CD14-positive monocyte (primary cell): ENCODE results near the gene AMOT. TPM values are rescaled to one million over a fixed set of nuclear protein-coding genes. Genes with fewer than 3 reads are reported as not detected.
"Not testable (repeated sequence)": the region's sequence is repeated elsewhere in the genome, so short reads cannot be mapped to it uniquely, and the experiment has no call there.

Experiments used
- DNase-seq, 3 donors: peaks; one replicate each; pipeline ENCODE4 v3.0.0-alpha.2; 2011 to 2022
- H2AFZ ChIP-seq: 2 replicates; pipeline ENCODE4 v1.6.0; 2012; ENCODE audit warnings: mild to moderate bottlenecking, low read depth, low read length, inconsistent platforms; ENCODE audit not compliant: insufficient read depth, poor library complexity, severe bottlenecking
- H3K27ac ChIP-seq, 2 donors: 1 replicate in 1 of 2; 2 replicates in 1 of 2; pipeline ENCODE4 v1.5.1; 2012 to 2013; ENCODE audit warnings: low read length in 2 of 2, control low read depth in 1 of 2, inconsistent platforms in 1 of 2, low read depth in 1 of 2, mild to moderate bottlenecking in 1 of 2
- H3K27me3 ChIP-seq, 2 donors: one replicate each; pipeline versions ENCODE4 v1.6.0 to v1.6.1; 2011 to 2013; ENCODE audit warnings: low read length in 2 of 2; ENCODE audit not compliant: control insufficient read depth in 2 of 2, insufficient read depth in 2 of 2
- H3K36me3 ChIP-seq, 2 donors: replicated peaks in 1 of 2; 1 replicate in 1 of 2; 2 replicates in 1 of 2; pipeline versions ENCODE4 v1.5.1 to v1.6.1; 2012 to 2013; ENCODE audit warnings: low read length in 2 of 2, control low read depth in 1 of 2, inconsistent platforms in 1 of 2, mild to moderate bottlenecking in 1 of 2; ENCODE audit not compliant: insufficient read depth in 2 of 2, control insufficient read depth in 1 of 2
- H3K4me1 ChIP-seq, 2 donors: 1 replicate in 1 of 2; 2 replicates in 1 of 2; pipeline versions ENCODE4 v1.5.1 to v1.6.1; 2012 to 2013; ENCODE audit warnings: low read length in 2 of 2, control low read depth in 1 of 2, inconsistent platforms in 1 of 2, mild to moderate bottlenecking in 1 of 2, moderate library complexity in 1 of 2; ENCODE audit not compliant: insufficient read depth in 2 of 2, control insufficient read depth in 1 of 2
- H3K4me2 ChIP-seq: replicated peaks from 2 replicates; pipeline ENCODE3; 2012; ENCODE audit warnings: low read length, moderate library complexity, mild to moderate bottlenecking; ENCODE audit not compliant: poor library complexity, severe bottlenecking; ENCODE audit errors: extremely low read depth
- H3K4me3 ChIP-seq, 3 experiments: fragments of 200-600 bp in 1 of 3; sonication (generic) in 1 of 3; replicated peaks in 1 of 3; 1 replicate in 2 of 3; 2 replicates in 1 of 3; pipeline ENCODE4 v1.5.1; 2011 to 2013; ENCODE audit warnings: low read length in 3 of 3, mild to moderate bottlenecking in 3 of 3, control low read depth in 2 of 3, low read depth in 2 of 3, inconsistent platforms in 1 of 3, moderate library complexity in 1 of 3
- H3K79me2 ChIP-seq: 2 replicates; pipeline ENCODE4 v1.6.0; 2012; ENCODE audit warnings: mild to moderate bottlenecking, control low read depth, inconsistent platforms, low read length, moderate library complexity; ENCODE audit not compliant: insufficient read depth
- H3K9ac ChIP-seq: 2 replicates; pipeline ENCODE4 v1.6.0; 2017; ENCODE audit warnings: low read length, mild to moderate bottlenecking; ENCODE audit not compliant: insufficient read depth, poor library complexity, severe bottlenecking
- H3K9me3 ChIP-seq, 2 donors: replicated peaks in 1 of 2; 1 replicate in 1 of 2; 2 replicates in 1 of 2; pipeline versions ENCODE4 v1.5.1 to v1.6.1; 2012 to 2013; ENCODE audit warnings: low read length in 2 of 2, control low read depth in 1 of 2; ENCODE audit not compliant: control insufficient read depth in 1 of 2, insufficient read depth in 1 of 2
- H4K20me1 ChIP-seq: 2 replicates; pipeline ENCODE4 v1.6.0; 2012; ENCODE audit warnings: mild to moderate bottlenecking, low read length, control low read depth, moderate library complexity; ENCODE audit not compliant: insufficient read depth
- H3K27ac Mint-ChIP-seq, 7 donors: one replicate each; pipeline ENCODE4 v1.8.0; 2020; ENCODE audit warnings: mild to moderate bottlenecking in 7 of 7, mixed read lengths in 7 of 7, moderate library complexity in 6 of 7, inconsistent platforms in 2 of 7
- H3K27me3 Mint-ChIP-seq, 3 donors: one replicate each; pipeline ENCODE4 v1.8.0; 2021 to 2022; ENCODE audit warnings: low read depth in 3 of 3, mild to moderate bottlenecking in 3 of 3, mixed read lengths in 3 of 3, moderate library complexity in 3 of 3, inconsistent platforms in 1 of 3
- H3K36me3 Mint-ChIP-seq, 2 donors: one replicate each; pipeline ENCODE4 v1.8.0; 2020; ENCODE audit warnings: mixed read lengths in 2 of 2, inconsistent platforms in 1 of 2, mild to moderate bottlenecking in 1 of 2
- H3K4me1 Mint-ChIP-seq: one replicate; pipeline ENCODE4 v1.8.0; 2020; ENCODE audit warnings: mild to moderate bottlenecking, mixed read lengths
- H3K4me3 Mint-ChIP-seq, 2 donors: one replicate each; pipeline ENCODE4 v1.8.0; 2020; ENCODE audit warnings: mild to moderate bottlenecking in 2 of 2, mixed read lengths in 2 of 2, moderate library complexity in 1 of 2
- H3K9me3 Mint-ChIP-seq, 7 donors: one replicate each; pipeline ENCODE4 v1.8.0; 2020 to 2022; ENCODE audit warnings: mixed read lengths in 7 of 7, mild to moderate bottlenecking in 6 of 7, moderate library complexity in 6 of 7, inconsistent platforms in 2 of 7
- WGBS: methylation state at CpG from one replicate; pipeline ENCODE4 v1.1.5; 2013; ENCODE audit warnings: missing lambda C conversion rate; ENCODE audit not compliant: insufficient coverage; 5-methylcytosine and 5-hydroxymethylcytosine counted together
- intact Hi-C, 2 donors: fragments of 100-400 bp; cut with micrococcal nuclease; formaldehyde crosslinking; loops; one replicate each; pipeline versions ENCODE4 v1.15.0 to v1.15.1; 2023
- polyA plus RNA-seq, 3 donors: library from polyadenylated mRNA; depleted of rRNA in 1 of 3; unstranded in 2 of 3; stranded (reverse) in 1 of 3; fragments of 300-500 nt in 2 of 3; fragments of >200 nt in 1 of 3; fragmentation: Illumina TruSeq in 2 of 3; gene quantifications; 1 replicate in 2 of 3; 2 replicates in 1 of 3; pipeline ENCODE4 v1.2.3, GENCODE V29; 2012 to 2021
- TF ChIP-seq, protein P1 (sequence below): fragments of 200-600 bp; IDR thresholded peaks from one replicate; pipeline ENCODE4 v1.8.0; 2022; ENCODE audit warnings: antibody characterized with exemption, mild to moderate bottlenecking

AMOT gene
- polyA plus RNA-seq, 3 donors, result 0.04 to 0.11 TPM; not detected in 1

DNA sequence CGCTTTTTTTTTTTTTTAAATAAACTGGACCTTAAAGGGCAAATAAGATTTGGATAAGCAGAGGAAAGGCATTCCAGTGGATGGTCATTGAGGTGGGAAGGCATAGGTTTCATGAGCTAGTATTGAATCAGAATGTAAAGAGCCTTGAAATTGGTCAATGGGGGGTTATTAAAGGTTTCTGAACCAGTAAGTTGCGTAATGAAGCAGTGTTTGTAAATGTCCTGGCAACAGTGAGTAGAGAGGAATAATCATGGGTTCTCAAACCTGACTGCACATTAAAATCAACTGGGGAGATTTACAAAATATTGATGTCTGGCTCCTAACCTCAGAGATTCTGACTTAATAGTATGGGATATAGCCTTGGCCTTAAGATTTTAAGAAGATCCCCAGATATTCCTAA lies 23.2 kb upstream of the AMOT start:
- H3K9me3 Mint-ChIP-seq, result peaks cover 0 to 1% (median 0%) of the 10 kb centered on the region in 7 donors
- no peaks in the 10 kb centered on the region for H3K79me2 ChIP-seq
- no peaks in the 10 kb centered on the region for H3K36me3 ChIP-seq
- H3K4me3 ChIP-seq, result no peak overlapping the region
- TF ChIP-seq, protein P1, sequence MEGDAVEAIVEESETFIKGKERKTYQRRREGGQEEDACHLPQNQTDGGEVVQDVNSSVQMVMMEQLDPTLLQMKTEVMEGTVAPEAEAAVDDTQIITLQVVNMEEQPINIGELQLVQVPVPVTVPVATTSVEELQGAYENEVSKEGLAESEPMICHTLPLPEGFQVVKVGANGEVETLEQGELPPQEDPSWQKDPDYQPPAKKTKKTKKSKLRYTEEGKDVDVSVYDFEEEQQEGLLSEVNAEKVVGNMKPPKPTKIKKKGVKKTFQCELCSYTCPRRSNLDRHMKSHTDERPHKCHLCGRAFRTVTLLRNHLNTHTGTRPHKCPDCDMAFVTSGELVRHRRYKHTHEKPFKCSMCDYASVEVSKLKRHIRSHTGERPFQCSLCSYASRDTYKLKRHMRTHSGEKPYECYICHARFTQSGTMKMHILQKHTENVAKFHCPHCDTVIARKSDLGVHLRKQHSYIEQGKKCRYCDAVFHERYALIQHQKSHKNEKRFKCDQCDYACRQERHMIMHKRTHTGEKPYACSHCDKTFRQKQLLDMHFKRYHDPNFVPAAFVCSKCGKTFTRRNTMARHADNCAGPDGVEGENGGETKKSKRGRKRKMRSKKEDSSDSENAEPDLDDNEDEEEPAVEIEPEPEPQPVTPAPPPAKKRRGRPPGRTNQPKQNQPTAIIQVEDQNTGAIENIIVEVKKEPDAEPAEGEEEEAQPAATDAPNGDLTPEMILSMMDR, result no peak
- intact Hi-C loops, result no loop called here
- H3K27me3 ChIP-seq, result no peaks in the 10 kb centered on the region
- no peaks in the 10 kb centered on the region for H3K36me3 Mint-ChIP-seq
- H3K27ac ChIP-seq, result no peak overlapping the region
- no peaks in the 10 kb centered on the region for H3K9me3 ChIP-seq
- no peak overlapping the region for H2AFZ ChIP-seq
- H3K9ac ChIP-seq, result no peak overlapping the region
- DNase-seq, result no peak
- H3K4me1 ChIP-seq, result no peaks in the 10 kb centered on the region
- H3K4me3 Mint-ChIP-seq, result no peak overlapping the region
- no peaks in the 10 kb centered on the region for H3K4me1 Mint-ChIP-seq
- H3K27ac Mint-ChIP-seq, result no peak overlapping the region
- no peaks in the 10 kb centered on the region for H4K20me1 ChIP-seq
- peaks cover 0 to 8% (median 0%) of the 10 kb centered on the region in 3 donors for H3K27me3 Mint-ChIP-seq
- no peak overlapping the region for H3K4me2 ChIP-seq
- WGBS, result no CpG with 5 or more reads among the region's 2 CpGs

DNA sequence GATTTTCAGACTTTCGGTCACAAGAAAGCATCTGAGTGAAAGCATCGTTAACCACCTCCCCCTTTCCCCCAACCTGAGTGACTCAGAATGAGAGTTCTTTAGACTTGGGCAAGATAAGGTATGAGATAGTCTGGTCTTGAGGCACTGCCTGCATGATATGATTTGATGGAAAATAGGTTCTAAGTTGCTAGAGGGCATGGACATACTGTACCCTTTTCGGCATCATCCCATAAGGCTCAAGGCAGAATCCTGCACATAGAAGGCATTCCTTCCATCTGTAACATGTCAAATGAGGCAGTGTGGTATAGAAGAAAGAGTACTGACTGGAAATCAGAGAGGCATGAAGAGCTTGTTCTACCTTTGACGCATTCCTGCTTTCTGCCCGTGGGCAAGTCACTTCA lies 16.8 kb upstream of the AMOT start:
- no peak overlapping the region for H3K9ac ChIP-seq
- no peaks in the 10 kb centered on the region for H4K20me1 ChIP-seq
- Mint-ChIP-seq H3K4me1 (no peaks in the 10 kb centered on the region), H3K4me3 (no peak overlapping the region), H3K27ac (no peak overlapping the region), H3K27me3 (peaks cover 0 to 9% (median 2%) of the 10 kb centered on the region in 3 donors), H3K36me3 (no peaks in the 10 kb centered on the region), H3K9me3 (peaks cover 0 to 3% (median 0%) of the 10 kb centered on the region in 7 donors)
- H3K4me2 ChIP-seq, result no peak overlapping the region
- DNase-seq, result no peak
- no peak overlapping the region for H3K4me3 ChIP-seq
- TF ChIP-seq, protein P1, result no peak
- no peaks in the 10 kb centered on the region for H3K27me3 ChIP-seq
- H3K79me2 ChIP-seq, result no peaks in the 10 kb centered on the region
- no peaks in the 10 kb centered on the region for H3K36me3 ChIP-seq
- no peak overlapping the region for H3K27ac ChIP-seq
- H3K4me1 ChIP-seq, result no peaks in the 10 kb centered on the region
- H2AFZ ChIP-seq, result no peak overlapping the region
- no peaks in the 10 kb centered on the region for H3K9me3 ChIP-seq
- WGBS, result 92% methylated on average over 2 of the region's 5 CpGs
- intact Hi-C loops, result no loop called here

DNA sequence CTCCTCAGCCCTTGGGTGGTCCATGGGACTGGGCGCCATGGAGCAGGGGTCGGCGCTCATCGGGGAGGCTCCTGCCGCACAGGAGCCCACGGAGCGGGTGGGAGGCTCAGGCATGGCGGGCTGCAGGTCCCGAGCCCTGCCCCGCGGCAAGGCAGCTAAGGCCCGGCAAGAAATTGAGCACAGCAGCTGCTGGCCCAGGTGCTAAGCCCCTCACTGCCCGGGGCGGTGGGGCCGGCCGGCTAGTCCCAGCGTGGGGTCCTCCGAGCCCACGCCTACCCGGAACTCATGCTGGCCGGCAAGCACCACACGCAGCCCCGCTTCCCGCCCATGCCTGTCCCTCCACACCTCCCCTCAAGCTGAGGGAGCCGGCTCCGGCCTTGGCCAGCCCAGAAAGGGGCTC lies 14.3 kb upstream of the AMOT start:
- H3K4me2 ChIP-seq, H3K4me3 Mint-ChIP-seq, intact Hi-C loops, H3K4me1 ChIP-seq, H3K4me1 Mint-ChIP-seq, DNase-seq, H3K36me3 ChIP-seq, H3K4me3 ChIP-seq, H3K36me3 Mint-ChIP-seq, H3K79me2 ChIP-seq, H3K27me3 ChIP-seq, H2AFZ ChIP-seq, H3K9me3 Mint-ChIP-seq, H3K27ac Mint-ChIP-seq, H3K9me3 ChIP-seq, H3K27ac ChIP-seq, H3K9ac ChIP-seq, H4K20me1 ChIP-seq: not testable (repeated sequence)
- 97% methylated on average over 11 of the region's 26 CpGs for WGBS
- peaks cover 0 to 14% (median 3%) of the 10 kb centered on the region in 3 donors for H3K27me3 Mint-ChIP-seq
